Brain microvascular endothelial cell (primary cell): Measurements from ENCODE around the gene COL5A1.

Experiments used
- DNase-seq: peaks from one replicate; pipeline ENCODE4 v3.0.0-alpha.2; 2020
- H3K27ac ChIP-seq: fragments of 250-450 bp; sonication (Bioruptor Pico); 2 replicates; pipeline ENCODE4 v1.5.1; 2020; ENCODE audit warnings: mild to moderate bottlenecking, moderate library complexity
- H3K27me3 ChIP-seq: fragments of 250-450 bp; sonication (Bioruptor Pico); replicated peaks from 2 replicates; pipeline ENCODE4 v1.5.1; 2020; ENCODE audit warnings: mild to moderate bottlenecking
- H3K36me3 ChIP-seq: fragments of 250-450 bp; sonication (Bioruptor Pico); replicated peaks from 2 replicates; pipeline ENCODE4 v1.5.1; 2020; ENCODE audit warnings: mild to moderate bottlenecking
- H3K4me3 ChIP-seq: 2 replicates; pipeline ENCODE4 v1.5.1; 2011; ENCODE audit warnings: low read depth, mild to moderate bottlenecking, control low read depth, low read length, moderate library complexity
- in situ Hi-C: cut with HindIII; loops from 2 replicates; pipeline ENCODE4 v1.10.0; 2017; ENCODE audit warnings: low sequenced_read_pairs, low pct_ligation_motif_present
- TF ChIP-seq, protein P1 (sequence below): IDR thresholded peaks from 2 replicates; pipeline ENCODE4 v1.5.1; 2011; ENCODE audit warnings: low read depth, mild to moderate bottlenecking, moderate library complexity, low read length, control low read depth, inconsistent platforms; ENCODE audit errors: missing control alignments

The COL5A1 gene

GRCh38 chr9:134614256-134614655 is 27.3 kb upstream of the COL5A1 start:
- H3K4me3 ChIP-seq: no peak overlapping the region

GRCh38 chr9:134616341-134616740 is 25.3 kb upstream of the COL5A1 start:
- Histone ChIP-seq H3K36me3 (no peaks in the 10 kb centered on the region), H3K27ac (no peak overlapping the region), H3K4me3 (no peak overlapping the region), H3K27me3 (no peaks in the 10 kb centered on the region)
- in situ Hi-C loops: no loop called here
- DNase-seq: no peak
- TF ChIP-seq, protein P1, sequence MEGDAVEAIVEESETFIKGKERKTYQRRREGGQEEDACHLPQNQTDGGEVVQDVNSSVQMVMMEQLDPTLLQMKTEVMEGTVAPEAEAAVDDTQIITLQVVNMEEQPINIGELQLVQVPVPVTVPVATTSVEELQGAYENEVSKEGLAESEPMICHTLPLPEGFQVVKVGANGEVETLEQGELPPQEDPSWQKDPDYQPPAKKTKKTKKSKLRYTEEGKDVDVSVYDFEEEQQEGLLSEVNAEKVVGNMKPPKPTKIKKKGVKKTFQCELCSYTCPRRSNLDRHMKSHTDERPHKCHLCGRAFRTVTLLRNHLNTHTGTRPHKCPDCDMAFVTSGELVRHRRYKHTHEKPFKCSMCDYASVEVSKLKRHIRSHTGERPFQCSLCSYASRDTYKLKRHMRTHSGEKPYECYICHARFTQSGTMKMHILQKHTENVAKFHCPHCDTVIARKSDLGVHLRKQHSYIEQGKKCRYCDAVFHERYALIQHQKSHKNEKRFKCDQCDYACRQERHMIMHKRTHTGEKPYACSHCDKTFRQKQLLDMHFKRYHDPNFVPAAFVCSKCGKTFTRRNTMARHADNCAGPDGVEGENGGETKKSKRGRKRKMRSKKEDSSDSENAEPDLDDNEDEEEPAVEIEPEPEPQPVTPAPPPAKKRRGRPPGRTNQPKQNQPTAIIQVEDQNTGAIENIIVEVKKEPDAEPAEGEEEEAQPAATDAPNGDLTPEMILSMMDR: no peak

More at GRCh38 chr9:134614256-134614655, 27.3 kb upstream of the COL5A1 start:
- TF ChIP-seq, protein P1: no peak
- no peak for DNase-seq
- Histone ChIP-seq H3K27ac (no peak overlapping the region), H3K36me3 (no peaks in the 10 kb centered on the region), H3K27me3 (no peaks in the 10 kb centered on the region)
- in situ Hi-C loops: no loop called here

DNA sequence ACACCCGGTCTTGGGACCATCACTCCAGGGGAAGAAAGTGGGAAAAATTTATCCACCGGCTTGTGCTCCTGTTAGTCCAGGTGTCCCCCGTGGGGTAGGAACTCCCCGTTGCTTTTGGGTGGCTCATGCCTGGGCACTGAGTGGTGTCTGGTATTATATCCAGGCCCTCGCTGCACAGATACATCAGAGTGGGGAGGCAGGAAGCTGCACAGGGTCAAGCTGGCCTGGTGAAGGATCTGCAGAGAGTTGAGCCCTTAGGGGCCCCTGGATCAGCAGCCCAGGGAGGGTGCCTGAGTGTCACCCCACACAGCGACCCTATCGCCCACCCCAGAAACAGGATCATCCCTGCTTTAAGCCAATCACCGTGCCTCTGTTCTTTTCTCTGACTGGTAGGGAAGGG is 24.4 kb upstream of the COL5A1 start:
- H3K27ac ChIP-seq: no peak overlapping the region
- no peaks in the 10 kb centered on the region for H3K36me3 ChIP-seq
- H3K27me3 ChIP-seq: no peaks in the 10 kb centered on the region
- in situ Hi-C loops: no loop called here
- TF ChIP-seq, protein P1: no peak
- DNase-seq: no peak
- H3K4me3 ChIP-seq: no peak overlapping the region

DNA sequence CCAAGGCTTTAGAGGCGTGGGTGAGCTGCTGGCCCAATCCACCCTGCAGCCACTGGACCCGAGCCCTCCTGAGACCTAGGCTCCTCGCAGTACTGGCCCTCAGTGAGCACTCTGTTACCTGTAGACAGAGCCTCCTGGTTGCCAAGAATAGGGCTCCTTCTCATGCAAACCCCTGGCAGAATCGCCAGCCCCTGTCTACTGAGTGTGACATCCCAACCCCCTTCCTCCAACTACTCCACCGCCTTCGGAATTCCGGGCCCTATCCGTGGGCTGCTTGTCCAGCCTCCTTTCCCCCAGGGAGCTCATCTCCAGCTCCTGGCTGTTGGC is 23.8 kb upstream of the COL5A1 start:
- Histone ChIP-seq H3K27ac (no peak overlapping the region), H3K4me3 (no peak overlapping the region), H3K27me3 (no peaks in the 10 kb centered on the region), H3K36me3 (no peaks in the 10 kb centered on the region)
- in situ Hi-C loops: no loop called here
- TF ChIP-seq, protein P1: no peak
- DNase-seq: no peak

- in situ Hi-C loops: no loop called here
- Histone ChIP-seq H3K27me3 (no peaks in the 10 kb centered on the region), H3K4me3 (no peak overlapping the region), H3K27ac (no peak overlapping the region), H3K36me3 (no peaks in the 10 kb centered on the region)
- TF ChIP-seq, protein P1: no peak
- no peak for DNase-seq
Measured at GRCh38 chr9:134618163-134618832, 23.3 kb upstream of the COL5A1 start.

DNA sequence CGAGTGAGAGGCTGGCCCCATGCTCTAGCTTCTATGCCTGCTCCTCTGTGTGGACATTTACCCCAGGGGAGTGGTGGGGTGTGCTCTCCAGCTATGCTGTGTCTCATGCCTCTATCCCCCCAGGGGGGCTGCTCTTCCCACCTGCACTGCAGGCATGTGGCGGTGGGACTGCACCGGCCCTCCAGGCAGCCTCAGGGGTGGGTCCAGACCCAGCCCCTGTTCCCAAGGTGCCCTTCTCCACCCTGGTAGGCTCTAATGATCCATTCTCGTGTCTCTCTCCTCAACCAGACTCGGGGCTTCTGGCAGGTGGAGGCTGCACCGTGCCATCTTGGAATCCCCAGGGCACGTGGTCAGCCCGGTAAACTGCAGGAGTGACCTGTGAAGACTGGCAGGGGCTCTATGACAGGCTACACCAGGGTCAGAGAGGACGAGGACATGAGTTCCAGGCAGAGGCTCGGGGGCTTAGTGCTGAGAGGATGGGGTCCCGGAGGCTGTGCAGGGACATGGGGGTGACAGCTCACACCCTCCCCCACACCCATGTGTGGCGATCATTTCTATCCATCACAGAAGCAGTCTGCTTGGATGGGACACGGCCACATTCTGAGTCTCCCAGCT is 22.7 kb upstream of the COL5A1 start:
- in situ Hi-C loops: no loop called here
- H3K27ac ChIP-seq: no peak overlapping the region
- no peak overlapping the region for H3K4me3 ChIP-seq
- TF ChIP-seq, protein P1: no peak
- H3K27me3 ChIP-seq: no peaks in the 10 kb centered on the region
- no peak for DNase-seq
- H3K36me3 ChIP-seq: no peaks in the 10 kb centered on the region
